ENCODE data around the gene ZNF764. TPM values are rescaled to one million over a fixed set of nuclear protein-coding genes. Genes with fewer than 3 reads are reported as not detected.
A peak's percentile ranks its signal among the peaks of the same experiment; 100 is the strongest.
"Not testable (repeated sequence)": the region's sequence is repeated elsewhere in the genome, so short reads cannot be mapped to it uniquely, and the experiment has no call there.

The ZNF764 gene
- 1 to 10 TPM; 6.0 to 6.5 TPM for total RNA-seq
- long read RNA-seq, donor 1, partial matches to known transcripts, result 0 of 3 reads
- long read RNA-seq, donor 1, other reads (novel, unspliced or antisense), result 1 of 3 reads
- long read RNA-seq, donor 2, partial matches to known transcripts, result 2 of 13 reads
- long read RNA-seq, donor 2, other reads (novel, unspliced or antisense), result 7 of 13 reads

GRCh38 chr16:30557957-30558788, at the start of gene ZNF764:
TSS of gene ZNF764 (minus strand) at chr16:30558374. CDS start at chr16:30558182, 192 bp downstream.
- intact Hi-C loops (cut with DNase I), result no loop called here

GRCh38 chr16:30606004-30606403, 47.8 kb upstream of the ZNF764 start:
- DNase-seq (ENCODE audit: low spot score), result no peak
- intact Hi-C loops (cut with DNase I), result no loop called here

More at GRCh38 chr16:30557957-30558788, at the start of gene ZNF764:
- DNase-seq (ENCODE audit: low spot score), result peak; percentile 99

- intact Hi-C loops (cut with DNase I), result no loop called here
- no peak for DNase-seq (ENCODE audit: low spot score)
These were observed 47.0 kb upstream of the ZNF764 start for GRCh38 chr16:30605158-30605557.

- intact Hi-C loops (cut with DNase I), result no loop called here
- DNase-seq (ENCODE audit: low spot score), result no peak
These were observed 46.3 kb upstream of the ZNF764 start for GRCh38 chr16:30604316-30604947.

GRCh38 chr16:30603945-30604315, 45.8 kb upstream of the ZNF764 start:
- no peak for DNase-seq (ENCODE audit: low spot score)
- intact Hi-C loops (cut with DNase I), result no loop called here

GRCh38 chr16:30602616-30603277, 44.6 kb upstream of the ZNF764 start:
- intact Hi-C loops (cut with DNase I), result no loop called here
- no peak for DNase-seq (ENCODE audit: low spot score)

GRCh38 chr16:30601966-30602365, 43.8 kb upstream of the ZNF764 start:
- intact Hi-C loops (cut with DNase I), result no loop called here
- no peak for DNase-seq (ENCODE audit: low spot score)

- intact Hi-C loops (cut with DNase I), result no loop called here
- no peak for DNase-seq (ENCODE audit: low spot score)
These were observed 42.8 kb upstream of the ZNF764 start for GRCh38 chr16:30600929-30601328.

- intact Hi-C loops (cut with DNase I), result no loop called here
- DNase-seq (ENCODE audit: low spot score), result no peak
These were observed 42.0 kb upstream of the ZNF764 start for GRCh38 chr16:30600215-30600614.

GRCh38 chr16:30592871-30593270, 34.7 kb upstream of the ZNF764 start:
- intact Hi-C loops (cut with DNase I), result no loop called here
- DNase-seq (ENCODE audit: low spot score), result no peak

GRCh38 chr16:30590869-30591268, 32.7 kb upstream of the ZNF764 start:
- intact Hi-C loops (cut with DNase I); DNase-seq (ENCODE audit: low spot score): not testable (repeated sequence)

- DNase-seq (ENCODE audit: low spot score), result not testable (repeated sequence)
These were observed 31.4 kb upstream of the ZNF764 start for GRCh38 chr16:30589582-30589981.

GRCh38 chr16:30588651-30589050, 30.5 kb upstream of the ZNF764 start:
- intact Hi-C loops (cut with DNase I), result loop anchor here (10.0 kb wide), 2 partner anchors 46 to 64 kb away; partner anchors contain the start of gene ZNF768 (in 1 of the 2)
- no peak for DNase-seq (ENCODE audit: low spot score)

More at GRCh38 chr16:30589582-30589981, 31.4 kb upstream of the ZNF764 start:
- intact Hi-C loops (cut with DNase I), result loop anchor here (10.0 kb wide), 2 partner anchors 45 to 65 kb away; partner anchors contain the start of gene ZNF768 (in 1 of the 2)

- intact Hi-C loops (cut with DNase I), result loop anchor here (10.0 kb wide), 2 partner anchors 49 to 61 kb away; partner anchors contain the start of gene ZNF768 (in 1 of the 2)
These were observed 27.4 kb upstream of the ZNF764 start, which contains the start of gene ZNF785 for GRCh38 chr16:30585400-30586191. TSS of gene ZNF785 (minus strand) at chr16:30585697. CDS start at chr16:30585611, 86 bp downstream.

GRCh38 chr16:30585022-30585399, 26.8 kb upstream of the ZNF764 start:
- DNase-seq (ENCODE audit: low spot score), result no peak
- intact Hi-C loops (cut with DNase I), result loop anchor here (10.0 kb wide), 2 partner anchors 50 to 60 kb away; partner anchors contain the start of gene ZNF768 (in 1 of the 2)

More at GRCh38 chr16:30585400-30586191, 27.4 kb upstream of the ZNF764 start, which contains the start of gene ZNF785:
- DNase-seq (ENCODE audit: low spot score), result peak; percentile 97

GRCh38 chr16:30582611-30583340, 24.6 kb upstream of the ZNF764 start:
- no peak for DNase-seq (ENCODE audit: low spot score)
- intact Hi-C loops (cut with DNase I), result loop anchor here (10.0 kb wide), 2 partner anchors 52 to 58 kb away; partner anchors contain the start of gene ZNF768 (in 1 of the 2)

GRCh38 chr16:30581457-30581856, 23.3 kb upstream of the ZNF764 start:
- intact Hi-C loops (cut with DNase I), result loop anchor here (10.0 kb wide), 2 partner anchors 53 to 57 kb away; partner anchors contain the start of gene ZNF768 (in 1 of the 2)
- no peak for DNase-seq (ENCODE audit: low spot score)

- intact Hi-C loops (cut with DNase I), result no loop called here
- no peak for DNase-seq (ENCODE audit: low spot score)
These were observed 16.5 kb upstream of the ZNF764 start for GRCh38 chr16:30574678-30575077.
